ENCODE results near the gene AGAP5. TPM values are rescaled to one million over a fixed set of nuclear protein-coding genes. Genes with fewer than 3 reads are reported as not detected.

AGAP5 gene
- total and polyA plus RNA-seq, 9 of the 15 experiments (the other 6 are each of a cell fraction or from before 2014, with no cell fraction given), result 0.32 to 7.5 (median 5.3) TPM

DNA sequence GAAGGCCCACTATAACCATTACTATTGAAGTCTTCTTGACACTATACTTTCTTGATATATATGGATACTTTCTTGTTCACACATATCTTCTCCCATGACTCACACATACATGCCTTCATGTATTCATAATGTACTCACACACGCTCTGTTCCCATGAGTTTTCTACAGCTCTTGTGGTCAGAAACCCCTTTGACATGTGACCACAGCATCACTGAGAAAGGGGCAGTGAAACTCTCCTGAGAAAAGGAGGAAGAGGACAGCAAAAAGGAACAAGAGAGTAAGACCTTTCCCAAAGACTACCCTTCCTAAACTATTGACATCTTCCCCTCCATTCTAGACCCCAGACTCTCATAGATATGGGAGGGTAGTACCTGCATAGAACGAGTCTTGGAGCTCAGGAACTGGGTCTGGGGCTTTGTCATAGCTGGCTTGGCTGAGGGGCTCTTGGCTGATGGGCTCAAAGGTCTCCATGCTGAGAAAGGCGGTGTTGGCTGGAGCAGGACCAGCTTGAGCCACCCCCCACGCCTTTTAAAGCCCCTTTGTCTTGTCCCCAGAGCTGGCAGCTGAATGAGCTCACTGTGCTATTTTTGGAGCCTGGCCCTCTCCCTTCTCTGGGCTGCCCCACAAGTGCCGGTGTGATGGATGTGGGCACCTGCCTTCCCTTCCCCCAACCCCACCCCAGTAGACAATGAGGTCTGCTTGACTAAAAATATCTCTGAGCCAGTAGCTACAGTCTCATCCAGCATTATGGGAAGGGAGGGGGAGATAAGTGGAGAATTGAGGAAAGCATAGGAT is 47.2 kb downstream of the AGAP5 start (continued):
- TF ChIP-seq, protein P1, sequence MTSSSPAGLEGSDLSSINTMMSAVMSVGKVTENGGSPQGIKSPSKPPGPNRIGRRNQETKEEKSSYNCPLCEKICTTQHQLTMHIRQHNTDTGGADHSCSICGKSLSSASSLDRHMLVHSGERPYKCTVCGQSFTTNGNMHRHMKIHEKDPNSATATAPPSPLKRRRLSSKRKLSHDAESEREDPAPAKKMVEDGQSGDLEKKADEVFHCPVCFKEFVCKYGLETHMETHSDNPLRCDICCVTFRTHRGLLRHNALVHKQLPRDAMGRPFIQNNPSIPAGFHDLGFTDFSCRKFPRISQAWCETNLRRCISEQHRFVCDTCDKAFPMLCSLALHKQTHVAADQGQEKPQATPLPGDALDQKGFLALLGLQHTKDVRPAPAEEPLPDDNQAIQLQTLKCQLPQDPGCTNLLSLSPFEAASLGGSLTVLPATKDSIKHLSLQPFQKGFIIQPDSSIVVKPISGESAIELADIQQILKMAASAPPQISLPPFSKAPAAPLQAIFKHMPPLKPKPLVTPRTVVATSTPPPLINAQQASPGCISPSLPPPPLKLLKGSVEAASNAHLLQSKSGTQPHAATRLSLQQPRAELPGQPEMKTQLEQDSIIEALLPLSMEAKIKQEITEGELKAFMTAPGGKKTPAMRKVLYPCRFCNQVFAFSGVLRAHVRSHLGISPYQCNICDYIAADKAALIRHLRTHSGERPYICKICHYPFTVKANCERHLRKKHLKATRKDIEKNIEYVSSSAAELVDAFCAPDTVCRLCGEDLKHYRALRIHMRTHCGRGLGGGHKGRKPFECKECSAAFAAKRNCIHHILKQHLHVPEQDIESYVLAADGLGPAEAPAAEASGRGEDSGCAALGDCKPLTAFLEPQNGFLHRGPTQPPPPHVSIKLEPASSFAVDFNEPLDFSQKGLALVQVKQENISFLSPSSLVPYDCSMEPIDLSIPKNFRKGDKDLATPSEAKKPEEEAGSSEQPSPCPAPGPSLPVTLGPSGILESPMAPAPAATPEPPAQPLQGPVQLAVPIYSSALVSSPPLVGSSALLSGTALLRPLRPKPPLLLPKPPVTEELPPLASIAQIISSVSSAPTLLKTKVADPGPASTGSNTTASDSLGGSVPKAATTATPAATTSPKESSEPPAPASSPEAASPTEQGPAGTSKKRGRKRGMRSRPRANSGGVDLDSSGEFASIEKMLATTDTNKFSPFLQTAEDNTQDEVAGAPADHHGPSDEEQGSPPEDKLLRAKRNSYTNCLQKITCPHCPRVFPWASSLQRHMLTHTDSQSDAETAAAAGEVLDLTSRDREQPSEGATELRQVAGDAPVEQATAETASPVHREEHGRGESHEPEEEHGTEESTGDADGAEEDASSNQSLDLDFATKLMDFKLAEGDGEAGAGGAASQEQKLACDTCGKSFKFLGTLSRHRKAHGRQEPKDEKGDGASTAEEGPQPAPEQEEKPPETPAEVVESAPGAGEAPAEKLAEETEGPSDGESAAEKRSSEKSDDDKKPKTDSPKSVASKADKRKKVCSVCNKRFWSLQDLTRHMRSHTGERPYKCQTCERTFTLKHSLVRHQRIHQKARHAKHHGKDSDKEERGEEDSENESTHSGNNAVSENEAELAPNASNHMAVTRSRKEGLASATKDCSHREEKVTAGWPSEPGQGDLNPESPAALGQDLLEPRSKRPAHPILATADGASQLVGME (CRISPR knock-in tag; IDR thresholded peaks at IDR 0.05), result no peak
- no peak for TF ChIP-seq HNRNPLL (IDR thresholded peaks at IDR 0.05; ENCODE audit: low read depth, low read length, poor library complexity, severe bottlenecking)
